Peyer's patch (tissue), 4 donors: ENCODE results near the gene CEMIP.

Source experiments
- POLR2A ChIP-seq, 2 donors: fragments of 450-650 bp; IDR thresholded peaks; one replicate each; pipeline ENCODE4 v1.5.1; 2017; ENCODE audit warnings: antibody characterized with exemption in 2 of 2, mild to moderate bottlenecking in 2 of 2, moderate library complexity in 2 of 2
- TF ChIP-seq, protein P1 (sequence below), 6 experiments: fragments of 450-650 bp in 4 of 6; fragments of 200-600 bp in 2 of 6; sonication (generic) in 1 of 6; IDR thresholded peaks; one replicate each; pipeline ENCODE4 v1.5.1; 2017 to 2019; ENCODE audit warnings: antibody characterized with exemption in 6 of 6, mild to moderate bottlenecking in 3 of 6, moderate library complexity in 1 of 6

DNA sequence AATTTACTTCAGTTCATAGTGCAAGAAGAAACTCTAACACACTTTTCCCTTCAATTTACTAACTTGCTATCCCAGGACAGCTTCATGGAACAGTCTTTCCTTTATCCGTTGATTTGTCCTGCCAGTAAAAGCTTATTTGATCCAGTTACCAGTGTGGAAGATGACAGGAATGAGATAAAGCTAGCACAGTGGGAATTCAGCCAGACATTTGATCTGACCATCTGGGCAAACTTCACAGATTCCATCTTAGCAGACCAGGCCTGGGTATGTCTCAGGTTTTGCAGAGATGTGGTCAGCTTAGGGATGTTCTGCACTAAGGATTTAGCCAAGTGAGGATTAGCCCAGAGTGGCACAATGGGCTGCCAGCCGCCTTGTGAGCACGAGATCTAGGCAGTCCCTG, 19.7 kb downstream of the CEMIP start:
- TF ChIP-seq, protein P1, sequence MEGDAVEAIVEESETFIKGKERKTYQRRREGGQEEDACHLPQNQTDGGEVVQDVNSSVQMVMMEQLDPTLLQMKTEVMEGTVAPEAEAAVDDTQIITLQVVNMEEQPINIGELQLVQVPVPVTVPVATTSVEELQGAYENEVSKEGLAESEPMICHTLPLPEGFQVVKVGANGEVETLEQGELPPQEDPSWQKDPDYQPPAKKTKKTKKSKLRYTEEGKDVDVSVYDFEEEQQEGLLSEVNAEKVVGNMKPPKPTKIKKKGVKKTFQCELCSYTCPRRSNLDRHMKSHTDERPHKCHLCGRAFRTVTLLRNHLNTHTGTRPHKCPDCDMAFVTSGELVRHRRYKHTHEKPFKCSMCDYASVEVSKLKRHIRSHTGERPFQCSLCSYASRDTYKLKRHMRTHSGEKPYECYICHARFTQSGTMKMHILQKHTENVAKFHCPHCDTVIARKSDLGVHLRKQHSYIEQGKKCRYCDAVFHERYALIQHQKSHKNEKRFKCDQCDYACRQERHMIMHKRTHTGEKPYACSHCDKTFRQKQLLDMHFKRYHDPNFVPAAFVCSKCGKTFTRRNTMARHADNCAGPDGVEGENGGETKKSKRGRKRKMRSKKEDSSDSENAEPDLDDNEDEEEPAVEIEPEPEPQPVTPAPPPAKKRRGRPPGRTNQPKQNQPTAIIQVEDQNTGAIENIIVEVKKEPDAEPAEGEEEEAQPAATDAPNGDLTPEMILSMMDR (IDR thresholded peaks at IDR 0.05): no peak
- TF ChIP-seq POLR2A (IDR thresholded peaks at IDR 0.05): no peak
